Activated CD8-positive, alpha-beta memory T cell treated with anti-CD3 and anti-CD28 coated beads, Interleukin-2, amount 50 U/mL, for 1 hour (primary cell): ENCODE results near the gene CCR5.
"Not testable (repeated sequence)": the region's sequence is repeated elsewhere in the genome, so short reads cannot be mapped to it uniquely, and the experiment has no call there.

ENCODE experiments used
- DNase-seq: peaks from one replicate; pipeline ENCODE4 v3.0.0-alpha.2; 2020; ENCODE audit errors: extremely low read depth

CCR5 gene

GRCh38 chr3:46386205-46386604 lies 15.5 kb downstream of the CCR5 start:
- DNase-seq = no peak

- not testable (repeated sequence) for DNase-seq
Observed at GRCh38 chr3:46388847-46389246, 18.1 kb downstream of the CCR5 start.

- no peak for DNase-seq
Observed at GRCh38 chr3:46389306-46389705, 18.6 kb downstream of the CCR5 start.

- DNase-seq = not testable (repeated sequence)
Observed at GRCh38 chr3:46391526-46391925, 20.8 kb downstream of the CCR5 start.

- no peak for DNase-seq
Observed at GRCh38 chr3:46393011-46393410, 22.3 kb downstream of the CCR5 start.

GRCh38 chr3:46393554-46394434 lies 23.0 kb downstream of the CCR5 start:
- no peak for DNase-seq

GRCh38 chr3:46395210-46395661 lies 24.5 kb downstream of the CCR5 start:
- no peak for DNase-seq

- no peak for DNase-seq
Observed at GRCh38 chr3:46395766-46396530, 25.2 kb downstream of the CCR5 start.

GRCh38 chr3:46397111-46397510 lies 26.4 kb downstream of the CCR5 start:
- DNase-seq = no peak

- DNase-seq = no peak
Observed at GRCh38 chr3:46398186-46398955, 27.6 kb downstream of the CCR5 start.

GRCh38 chr3:46399098-46399497 lies 28.4 kb downstream of the CCR5 start:
- DNase-seq = no peak

GRCh38 chr3:46399557-46399956 lies 28.8 kb downstream of the CCR5 start:
- DNase-seq = no peak

GRCh38 chr3:46400000-46400734 lies 29.4 kb downstream of the CCR5 start:
- DNase-seq = no peak

- DNase-seq = no peak
Observed at GRCh38 chr3:46400846-46401245, 30.1 kb downstream of the CCR5 start.

GRCh38 chr3:46401579-46401978 lies 30.8 kb downstream of the CCR5 start:
- DNase-seq = no peak

GRCh38 chr3:46402902-46403301 lies 32.2 kb downstream of the CCR5 start:
- DNase-seq = not testable (repeated sequence)

GRCh38 chr3:46405301-46406019 lies 34.7 kb downstream of the CCR5 start:
- no peak for DNase-seq

- DNase-seq = no peak
Observed at GRCh38 chr3:46406443-46406787, 35.7 kb downstream of the CCR5 start.

GRCh38 chr3:46406788-46407611 lies 36.3 kb downstream of the CCR5 start, which contains the start of the genes CCR5AS and CCRL2:
TSS of gene CCR5AS (minus strand) at chr3:46407066.
TSS of gene CCRL2 (plus strand) at chr3:46407259. CDS start at chr3:46408080, 821 bp downstream.
- no peak for DNase-seq

GRCh38 chr3:46407970-46408369 lies 37.2 kb downstream of the CCR5 start:
- no peak for DNase-seq
